Thoracic aorta (tissue), 2 donors: ENCODE data around the gene ALDH1A1. TPM values are rescaled to one million over a fixed set of nuclear protein-coding genes. Genes with fewer than 3 reads are reported as not detected.

Source experiments
- ATAC-seq: fragments of 150-250 bp; one replicate; pipeline ENCODE4 v1.8.0; 2017; ENCODE audit warnings: low read depth; ENCODE audit not compliant: insufficient number of reproducible peaks, low FRiP score
- DNase-seq: peaks from one replicate; pipeline ENCODE4 v3.0.0-alpha.2; 2020; ENCODE audit warnings: low spot score
- H3K27ac ChIP-seq, 2 donors: fragments of 200-600 bp; sonication (generic); 1 replicate in 1 of 2; 2 replicates in 1 of 2; pipeline ENCODE4 v1.5.1; 2016; ENCODE audit warnings: mild to moderate bottlenecking in 2 of 2, moderate library complexity in 2 of 2
- H3K27me3 ChIP-seq: fragments of 200-600 bp; sonication (generic); replicated peaks from 2 replicates; pipeline ENCODE4 v1.6.0; 2016; ENCODE audit warnings: mild to moderate bottlenecking; ENCODE audit not compliant: insufficient read depth
- H3K36me3 ChIP-seq: fragments of 200-600 bp; sonication (generic); one replicate; pipeline ENCODE4 v1.5.1; 2016
- H3K4me1 ChIP-seq, 2 donors: fragments of 200-600 bp; sonication (generic); 1 replicate in 1 of 2; 2 replicates in 1 of 2; pipeline versions ENCODE4 v1.5.1 to v1.6.0; 2016; ENCODE audit warnings: low read depth in 2 of 2, mild to moderate bottlenecking in 1 of 2; ENCODE audit not compliant: control insufficient read depth in 1 of 2
- H3K4me3 ChIP-seq: fragments of 200-600 bp; sonication (generic); 2 replicates; pipeline ENCODE4 v1.5.1; 2016; ENCODE audit warnings: mild to moderate bottlenecking
- H3K9me3 ChIP-seq: fragments of 200-600 bp; sonication (generic); 2 replicates; pipeline ENCODE4 v1.5.1; 2016
- total RNA-seq, 2 donors: library from RNA; depleted of rRNA; stranded (reverse); fragments of >200 nt; gene quantifications; one replicate each; pipeline versions ENCODE4 v1.1.0 to v1.2.3, GENCODE V29; 2016
- TF ChIP-seq, protein P1 (sequence below): fragments of 200-600 bp; sonication (generic); IDR thresholded peaks from one replicate; pipeline ENCODE4 v1.5.1; 2019; ENCODE audit warnings: antibody characterized with exemption

ALDH1A1 gene
- total RNA-seq, 2 donors from 2014 or later = 101 to 196 TPM

DNA sequence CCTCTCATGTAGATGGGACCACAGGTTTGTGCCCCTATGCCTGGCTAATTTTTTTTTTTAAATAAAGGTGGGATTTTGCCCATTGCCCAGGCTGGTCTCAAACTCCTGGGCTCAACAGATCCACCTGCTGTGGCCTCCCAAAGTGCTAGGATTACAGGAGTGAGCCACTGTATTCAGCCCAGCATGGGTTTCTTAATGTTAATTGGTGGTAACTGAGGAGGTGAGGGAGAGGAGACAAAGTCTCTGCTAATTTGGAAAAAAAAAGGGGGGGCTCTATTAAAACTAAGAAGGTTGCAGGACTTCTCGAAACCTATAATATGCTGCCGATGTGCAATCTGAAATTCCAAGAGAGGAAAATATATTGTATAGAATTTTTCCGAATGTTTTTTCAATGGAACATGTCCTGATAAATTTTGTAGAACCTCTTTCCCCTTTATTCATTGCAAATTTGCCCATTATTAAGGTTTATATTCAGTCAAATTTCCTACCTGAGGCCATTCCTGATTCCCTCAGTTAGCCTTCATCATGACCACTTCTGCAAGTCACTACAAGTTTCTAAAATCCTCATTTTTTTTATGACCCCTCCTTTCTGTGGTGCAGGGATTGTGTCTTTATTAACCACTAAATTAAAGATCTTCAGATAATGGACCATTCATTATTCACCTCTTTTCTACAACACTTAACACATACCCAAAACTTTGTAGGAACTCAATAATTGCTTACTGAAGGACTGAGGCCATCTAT, 52.9 kb downstream of the ALDH1A1 start:
- no peak overlapping the region for H3K27ac ChIP-seq
- no peaks in the 10 kb centered on the region for H3K27me3 ChIP-seq
- H3K36me3 ChIP-seq = peaks cover 6% of the 10 kb centered on the region
- ATAC-seq (no peak), DNase-seq (no peak)
- no peaks in the 10 kb centered on the region for H3K9me3 ChIP-seq
- TF ChIP-seq, protein P1, sequence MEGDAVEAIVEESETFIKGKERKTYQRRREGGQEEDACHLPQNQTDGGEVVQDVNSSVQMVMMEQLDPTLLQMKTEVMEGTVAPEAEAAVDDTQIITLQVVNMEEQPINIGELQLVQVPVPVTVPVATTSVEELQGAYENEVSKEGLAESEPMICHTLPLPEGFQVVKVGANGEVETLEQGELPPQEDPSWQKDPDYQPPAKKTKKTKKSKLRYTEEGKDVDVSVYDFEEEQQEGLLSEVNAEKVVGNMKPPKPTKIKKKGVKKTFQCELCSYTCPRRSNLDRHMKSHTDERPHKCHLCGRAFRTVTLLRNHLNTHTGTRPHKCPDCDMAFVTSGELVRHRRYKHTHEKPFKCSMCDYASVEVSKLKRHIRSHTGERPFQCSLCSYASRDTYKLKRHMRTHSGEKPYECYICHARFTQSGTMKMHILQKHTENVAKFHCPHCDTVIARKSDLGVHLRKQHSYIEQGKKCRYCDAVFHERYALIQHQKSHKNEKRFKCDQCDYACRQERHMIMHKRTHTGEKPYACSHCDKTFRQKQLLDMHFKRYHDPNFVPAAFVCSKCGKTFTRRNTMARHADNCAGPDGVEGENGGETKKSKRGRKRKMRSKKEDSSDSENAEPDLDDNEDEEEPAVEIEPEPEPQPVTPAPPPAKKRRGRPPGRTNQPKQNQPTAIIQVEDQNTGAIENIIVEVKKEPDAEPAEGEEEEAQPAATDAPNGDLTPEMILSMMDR = no peak
- no peak overlapping the region for H3K4me3 ChIP-seq
- H3K4me1 ChIP-seq = no peaks in the 10 kb centered on the region

- ATAC-seq (no peak), DNase-seq (no peak)
- TF ChIP-seq, protein P1 = no peak
- Histone ChIP-seq H3K27me3 (no peaks in the 10 kb centered on the region), H3K9me3 (no peaks in the 10 kb centered on the region), H3K27ac (no peak overlapping the region), H3K36me3 (no peaks in the 10 kb centered on the region), H3K4me3 (no peak overlapping the region), H3K4me1 (no peaks in the 10 kb centered on the region)
These were observed 53.8 kb downstream of the ALDH1A1 start for GRCh38 chr9:72898784-72899733.

GRCh38 chr9:72898360-72898759, 54.5 kb downstream of the ALDH1A1 start:
- Histone ChIP-seq H3K27ac (no peak overlapping the region), H3K4me3 (no peak overlapping the region), H3K4me1 (no peaks in the 10 kb centered on the region), H3K9me3 (no peaks in the 10 kb centered on the region), H3K27me3 (no peaks in the 10 kb centered on the region), H3K36me3 (no peaks in the 10 kb centered on the region)
- ATAC-seq (no peak), DNase-seq (no peak)
- TF ChIP-seq, protein P1 = no peak

GRCh38 chr9:72897069-72897649, 55.7 kb downstream of the ALDH1A1 start:
- H3K27me3 ChIP-seq = no peaks in the 10 kb centered on the region
- ATAC-seq = no peak
- TF ChIP-seq, protein P1 = no peak
- H3K9me3 ChIP-seq = no peaks in the 10 kb centered on the region
- no peak overlapping the region for H3K27ac ChIP-seq
- no peaks in the 10 kb centered on the region for H3K4me1 ChIP-seq
- no peak overlapping the region for H3K4me3 ChIP-seq
- no peaks in the 10 kb centered on the region for H3K36me3 ChIP-seq
- DNase-seq = no peak

DNA sequence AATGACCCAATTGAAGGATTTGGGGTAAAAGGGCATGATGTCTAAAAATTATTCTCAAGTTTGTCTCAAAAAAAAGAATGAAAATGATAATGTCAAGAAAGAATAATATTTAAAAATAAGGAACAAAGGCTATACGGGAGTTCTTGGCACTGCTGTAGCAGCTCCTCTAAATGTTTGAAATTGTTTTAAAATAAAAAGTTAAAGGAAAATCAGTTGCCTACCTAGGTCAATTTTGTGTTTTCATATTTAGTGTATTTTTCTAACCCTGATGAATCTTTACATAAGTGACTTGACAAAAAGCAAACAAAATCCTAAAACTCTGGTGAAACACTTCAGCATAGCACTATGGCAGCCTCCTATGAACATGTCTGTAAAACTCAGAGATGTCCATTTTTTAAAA, 56.4 kb downstream of the ALDH1A1 start:
- no peak overlapping the region for H3K4me3 ChIP-seq
- TF ChIP-seq, protein P1 = no peak
- ATAC-seq (no peak), DNase-seq (no peak)
- no peak overlapping the region for H3K27ac ChIP-seq
- no peaks in the 10 kb centered on the region for H3K27me3 ChIP-seq
- no peaks in the 10 kb centered on the region for H3K4me1 ChIP-seq
- H3K9me3 ChIP-seq = no peaks in the 10 kb centered on the region
- H3K36me3 ChIP-seq = no peaks in the 10 kb centered on the region
